H1 (cell line): ENCODE measurements around the gene LAMP5. TPM values are rescaled to one million over a fixed set of nuclear protein-coding genes. Genes with fewer than 3 reads are reported as not detected.

Experiments used
- CTCF ChIA-PET: fragments of 300-600 bp; sonication (Branson Sonifier 250); formaldehyde crosslinking; loops from one replicate; lab custom pipeline; 2021; ENCODE audit not compliant: partially characterized antibody; lab: Charles Lee
- POLR2A ChIA-PET: fragments of 300-600 bp; sonication (Branson Sonifier 250); formaldehyde crosslinking; loops from one replicate; lab custom pipeline; 2021; ENCODE audit warnings: inconsistent platforms; ENCODE audit not compliant: partially characterized antibody; lab: Charles Lee
- DNase-seq, 2 experiments: peaks; one replicate each; pipeline versions ENCODE4 v3.0.0 to v3.0.0-alpha.2; 2010 to 2022; ENCODE audit warnings: low spot score in 2 of 2, low read depth in 1 of 2, mixed read lengths in 1 of 2
- FAIRE-seq: peaks from 2 replicates; lab custom pipeline; 2011; peaks lifted over from hg19 to GRCh38; lab: Jason Lieb, UNC
- H2AFZ ChIP-seq: 2 replicates; pipeline ENCODE4 v1.8.1; 2012; ENCODE audit warnings: low read length, inconsistent platforms
- H2AK5ac ChIP-seq: 2 replicates; pipeline ENCODE4 v1.6.1; 2013; ENCODE audit warnings: low read depth, low read length
- H2BK120ac ChIP-seq: replicated peaks from 2 replicates; pipeline ENCODE3; 2013; ENCODE audit warnings: low read depth, low read length, inconsistent platforms
- H2BK12ac ChIP-seq: 2 replicates; pipeline ENCODE4 v1.6.1; 2013; ENCODE audit warnings: low read depth, low read length
- H2BK15ac ChIP-seq: 2 replicates; pipeline ENCODE4 v1.6.1; 2013; ENCODE audit warnings: low read length
- H2BK20ac ChIP-seq: 2 replicates; pipeline ENCODE4 v1.6.1; 2013; ENCODE audit warnings: low read length
- H2BK5ac ChIP-seq: 2 replicates; pipeline ENCODE4 v1.6.1; 2013; ENCODE audit warnings: low read depth, low read length
- H3K14ac ChIP-seq: 2 replicates; pipeline ENCODE4 v1.6.1; 2013; ENCODE audit warnings: inconsistent platforms; ENCODE audit not compliant: insufficient read length
- H3K18ac ChIP-seq: 2 replicates; pipeline ENCODE4 v1.6.1; 2013; ENCODE audit warnings: low read length; ENCODE audit errors: extremely low read depth
- H3K23ac ChIP-seq: 2 replicates; pipeline ENCODE4 v1.6.1; 2013; ENCODE audit warnings: inconsistent platforms; ENCODE audit not compliant: insufficient read length
- H3K23me2 ChIP-seq: 2 replicates; pipeline ENCODE4 v1.6.1; 2013; ENCODE audit warnings: low read depth, low read length
- H3K27ac ChIP-seq: 2 replicates; pipeline ENCODE4 v1.6.1; 2011; ENCODE audit warnings: low read depth, low read length, inconsistent platforms
- H3K27me3 ChIP-seq, 4 experiments: replicated peaks in 1 of 4; 1 replicate in 1 of 4; 2 replicates in 3 of 4; pipeline versions ENCODE4 v1.6.1 to v1.8.1; 2011 to 2013; ENCODE audit warnings: low read length in 3 of 4, mild to moderate bottlenecking in 3 of 4, inconsistent platforms in 2 of 4, mixed read lengths in 2 of 4, moderate library complexity in 1 of 4; ENCODE audit not compliant: control insufficient read depth in 3 of 4, insufficient read depth in 3 of 4; ENCODE audit errors: extremely low read depth in 1 of 4
- H3K36me3 ChIP-seq, 4 experiments: 2 replicates each; pipeline versions ENCODE4 v1.6.1 to v1.8.1; 2011 to 2013; ENCODE audit warnings: mild to moderate bottlenecking in 4 of 4, low read length in 3 of 4, moderate library complexity in 2 of 4, control low read depth in 1 of 4, inconsistent platforms in 1 of 4; ENCODE audit not compliant: insufficient read depth in 4 of 4, control insufficient read depth in 2 of 4
- H3K4ac ChIP-seq: replicated peaks from 2 replicates; pipeline ENCODE3; 2013; ENCODE audit warnings: low read length, low read depth, mixed read lengths, inconsistent platforms; ENCODE audit not compliant: insufficient read length
- H3K4me1 ChIP-seq, 4 experiments: replicated peaks in 1 of 4; 1 replicate in 1 of 4; 2 replicates in 3 of 4; pipeline versions ENCODE4 v1.6.1 to v1.8.1; 2011 to 2013; ENCODE audit warnings: low read length in 3 of 4, inconsistent platforms in 2 of 4, mixed read lengths in 1 of 4; ENCODE audit not compliant: insufficient read depth in 4 of 4, control insufficient read depth in 3 of 4
- H3K4me2 ChIP-seq, 2 experiments: 2 replicates each; pipeline versions ENCODE4 v1.6.1 to v1.8.1; 2011 to 2013; ENCODE audit warnings: low read depth in 2 of 2, low read length in 2 of 2, control low read depth in 1 of 2, inconsistent platforms in 1 of 2, mild to moderate bottlenecking in 1 of 2; ENCODE audit not compliant: insufficient read depth in 1 of 2
- H3K4me3 ChIP-seq, 4 experiments: fragments of 200-600, 300-600 bp in 1 of 4; sonication (generic), shearing (Covaris generic), sonication (Bioruptor Twin) in 1 of 4; 2 replicates each; pipeline versions ENCODE4 v1.5.1 to v1.8.1; 2011 to 2016; ENCODE audit warnings: low read length in 4 of 4, low read depth in 3 of 4, control low read depth in 2 of 4, inconsistent platforms in 2 of 4, mild to moderate bottlenecking in 2 of 4, mixed read lengths in 1 of 4, moderate library complexity in 1 of 4; ENCODE audit not compliant: insufficient read depth in 2 of 4; ENCODE audit errors: extremely low read depth in 1 of 4
- H3K56ac ChIP-seq: replicated peaks from 2 replicates; pipeline ENCODE3; 2013; ENCODE audit warnings: low read depth, mild to moderate bottlenecking, mixed read lengths, low read length, inconsistent platforms; ENCODE audit not compliant: insufficient read length
- H3K79me1 ChIP-seq: 2 replicates; pipeline ENCODE4 v1.6.1; 2013; ENCODE audit warnings: low read depth, low read length, control low read depth
- H3K79me2 ChIP-seq, 2 experiments: 2 replicates each; pipeline versions ENCODE4 v1.6.1 to v1.8.1; 2012 to 2013; ENCODE audit warnings: low read length in 2 of 2, mild to moderate bottlenecking in 2 of 2, inconsistent platforms in 1 of 2; ENCODE audit not compliant: insufficient read depth in 2 of 2, control insufficient read depth in 1 of 2
- H3K9ac ChIP-seq, 4 experiments: replicated peaks in 1 of 4; 1 replicate in 1 of 4; 2 replicates in 3 of 4; pipeline versions ENCODE4 v1.6.1 to v1.8.1; 2011 to 2013; ENCODE audit warnings: low read depth in 3 of 4, low read length in 3 of 4, control low read depth in 2 of 4, mild to moderate bottlenecking in 2 of 4, moderate library complexity in 2 of 4, inconsistent platforms in 1 of 4; ENCODE audit errors: extremely low read depth in 1 of 4
- H3K9me3 ChIP-seq, 2 experiments: 2 replicates each; pipeline versions ENCODE4 v1.6.1 to v1.8.1; 2012 to 2013; ENCODE audit warnings: mild to moderate bottlenecking in 2 of 2, moderate library complexity in 2 of 2, control low read depth in 1 of 2, inconsistent platforms in 1 of 2, low read depth in 1 of 2, low read length in 1 of 2, mixed read lengths in 1 of 2; ENCODE audit not compliant: insufficient read depth in 2 of 2
- H4K20me1 ChIP-seq, 2 experiments: replicated peaks in 1 of 2; 2 replicates each; pipeline versions ENCODE3 to v1.8.1; 2011 to 2013; ENCODE audit warnings: inconsistent platforms in 2 of 2, low read length in 2 of 2, mild to moderate bottlenecking in 1 of 2; ENCODE audit not compliant: insufficient read depth in 2 of 2, control insufficient read depth in 1 of 2
- H4K5ac ChIP-seq: 2 replicates; pipeline ENCODE4 v1.6.1; 2013; ENCODE audit warnings: low read length, low read depth, mixed read lengths, inconsistent platforms; ENCODE audit not compliant: insufficient read length
- H4K8ac ChIP-seq: 2 replicates; pipeline ENCODE4 v1.8.0; 2013; ENCODE audit warnings: mild to moderate bottlenecking, moderate library complexity, low read length, inconsistent platforms; ENCODE audit not compliant: insufficient read depth; ENCODE audit errors: extremely low read depth
- H4K91ac ChIP-seq: replicated peaks from 2 replicates; pipeline ENCODE3; 2013; ENCODE audit warnings: low read length, mixed read lengths, inconsistent platforms; ENCODE audit not compliant: insufficient read length
- BRCA1 ChIP-seq: IDR thresholded peaks from 2 replicates; pipeline ENCODE4 v1.6.1; 2012; ENCODE audit warnings: low read depth, low read length, improper control_type of control experiment
- CREB1 ChIP-seq: IDR thresholded peaks from 2 replicates; pipeline ENCODE4 v1.6.1; 2012; ENCODE audit warnings: inconsistent platforms
- CTBP2 ChIP-seq: IDR thresholded peaks from 2 replicates; pipeline ENCODE4 v1.7.0; 2011; ENCODE audit warnings: borderline replicate concordance, mild to moderate bottlenecking, moderate library complexity, mixed read lengths, low read length; ENCODE audit not compliant: insufficient read depth, insufficient read length
- CTCF ChIP-seq, 3 experiments: IDR thresholded peaks; 1 replicate in 2 of 3; 2 replicates in 1 of 3; pipeline versions ENCODE4 v1.5.1 to v1.6.1; 2011; ENCODE audit warnings: low read length in 3 of 3, mild to moderate bottlenecking in 3 of 3, inconsistent platforms in 2 of 3, low read depth in 1 of 3, moderate library complexity in 1 of 3; ENCODE audit not compliant: insufficient read depth in 1 of 3; ENCODE audit errors: control extremely low read depth in 1 of 3
- GABPA ChIP-seq: IDR thresholded peaks from 2 replicates; pipeline ENCODE4 v1.6.1; 2011; ENCODE audit warnings: mild to moderate bottlenecking, low read length, moderate library complexity, borderline replicate concordance; ENCODE audit not compliant: insufficient read depth
- JUN ChIP-seq: IDR thresholded peaks from 2 replicates; pipeline ENCODE4 v1.6.1; 2011; ENCODE audit warnings: low read depth, mild to moderate bottlenecking, improper control_type of control experiment, low read length
- RAD21 ChIP-seq, 2 experiments: IDR thresholded peaks in 1 of 2; conservative IDR thresholded peaks in 1 of 2; 2 replicates each; pipeline ENCODE4 v1.6.1; 2011; ENCODE audit warnings: low read depth in 2 of 2, low read length in 2 of 2, improper control_type of control experiment in 1 of 2, inconsistent platforms in 1 of 2, mild to moderate bottlenecking in 1 of 2, moderate library complexity in 1 of 2
- SIX5 ChIP-seq: IDR thresholded peaks from 2 replicates; pipeline ENCODE4 v1.6.1; 2011; ENCODE audit warnings: mild to moderate bottlenecking, low read depth, low read length
- SP4 ChIP-seq: IDR thresholded peaks from 2 replicates; pipeline ENCODE4 v1.6.1; 2012; ENCODE audit warnings: low read length, inconsistent platforms
- TAF1 ChIP-seq: IDR thresholded peaks from 2 replicates; pipeline ENCODE4 v1.6.1; 2011; ENCODE audit warnings: mild to moderate bottlenecking, low read depth, low read length
- WGBS, 2 experiments: shearing (Covaris generic) in 1 of 2; methylation state at CpG; one replicate each; pipeline versions ENCODE4 v1.1.6 to v1.1.7; 2013 to 2015; ENCODE audit warnings: low lambda C conversion rate in 2 of 2, mixed read lengths in 2 of 2, inconsistent platforms in 1 of 2, low coverage in 1 of 2, missing lambda C conversion rate in 1 of 2; ENCODE audit not compliant: insufficient replicate concordance in 2 of 2, insufficient coverage in 1 of 2, insufficient read length in 1 of 2; ENCODE audit errors: extremely low coverage in 1 of 2, missing lambda C conversion rate in 1 of 2; 5-methylcytosine and 5-hydroxymethylcytosine counted together
- polyA plus RNA-seq, 7 experiments: library from polyadenylated mRNA; depleted of rRNA in 3 of 7; stranded (reverse) in 5 of 7; unstranded in 2 of 7; fragments of >200 nt in 5 of 7; fragments of 200-250 nt in 2 of 7; gene quantifications; 1 replicate in 5 of 7; 2 replicates in 1 of 7; 4 replicates in 1 of 7; pipeline versions ENCODE4 v1.2.1 to v1.2.3, GENCODE V29; 2011 to 2013; ENCODE audit warnings: missing spikeins in 2 of 7, mixed read lengths in 2 of 7
- total RNA-seq: library from RNA; stranded (reverse); fragmentation: NEBNext Ultra II Directional; extraction: Animal tissue kit (Norgen Biotek cat#: 25700); gene quantifications from 2 replicates; pipeline ENCODE4 v1.2.1, GENCODE V29; 2021

Gene LAMP5
- total and polyA plus RNA-seq, 2 of the 8 experiments (the other 6 are each of a cell fraction or from before 2014, with no cell fraction given): 0.22 to 1.9 TPM

GRCh38 chr20:9467995-9468394 lies 46.4 kb upstream of the LAMP5 start:
- no peak overlapping the region for H4K91ac ChIP-seq
- no peaks in the 10 kb centered on the region for H3K23me2 ChIP-seq
- no peak overlapping the region for H3K4me3 ChIP-seq
- H3K27ac ChIP-seq: no peak overlapping the region
- no peak overlapping the region for H2BK20ac ChIP-seq
- no peaks in the 10 kb centered on the region for H3K27me3 ChIP-seq
- POLR2A ChIA-PET: no interaction called here
- CTCF ChIA-PET: interaction anchor here (0.5 to 5.9 kb wide), 36 partner anchors 8 to 771 kb away, joined by 3 to 64 read pairs (median 4); partner anchors contain the start of gene LAMP5
- no peak for TF ChIP-seq CREB1
- no peak for TF ChIP-seq BRCA1
- peak; percentile 86 to 88 for TF ChIP-seq RAD21 (IDR thresholded peaks at IDR 0.05 in 1 of 2, conservative IDR thresholded peaks at IDR 0.05 in 1 of 2; ENCODE audit: low read depth in 2 of 2, low read length in 2 of 2)
- no peak for TF ChIP-seq SIX5
- TF ChIP-seq JUN: no peak
- TF ChIP-seq TAF1: no peak
- no peak for TF ChIP-seq GABPA
- TF ChIP-seq SP4: no peak
- no peak for TF ChIP-seq CTBP2
- TF ChIP-seq CTCF (IDR thresholded peaks at IDR 0.05; ENCODE audit: control extremely low read depth in 1 of 3, insufficient read depth in 1 of 3, low read depth in 1 of 3, low read length in 3 of 3): peak; percentile 78 to 83 (median 80)
- TF ChIP-seq, all 59 proteins: peak for 2
- no peak overlapping the region for H2BK12ac ChIP-seq
- H3K56ac ChIP-seq: no peak overlapping the region
- no peaks in the 10 kb centered on the region for H4K20me1 ChIP-seq
- H3K36me3 ChIP-seq: no peaks in the 10 kb centered on the region
- no peak overlapping the region for H4K8ac ChIP-seq
- H3K9ac ChIP-seq: no peak overlapping the region
- no peak overlapping the region for H2AK5ac ChIP-seq
- H3K23ac ChIP-seq: no peak overlapping the region
- no peaks in the 10 kb centered on the region for H3K9me3 ChIP-seq
- no peak overlapping the region for H2AFZ ChIP-seq
- no peak overlapping the region for H2BK15ac ChIP-seq
- 54% methylated on average over 3 of the region's 3 CpGs; no CpG with 5 or more reads in 1 of the 2 experiments for WGBS, 2 experiments
- H3K4me2 ChIP-seq: no peak overlapping the region
- FAIRE-seq (peak; percentile 19), DNase-seq (no peak)
- H3K79me2 ChIP-seq: no peaks in the 10 kb centered on the region
- no peak overlapping the region for H2BK120ac ChIP-seq
- H3K4me1 ChIP-seq: no peaks in the 10 kb centered on the region
- H4K5ac ChIP-seq: no peak overlapping the region
- H3K79me1 ChIP-seq: no peaks in the 10 kb centered on the region
- H2BK5ac ChIP-seq: no peak overlapping the region
- H3K18ac ChIP-seq: no peak overlapping the region
- H3K14ac ChIP-seq: no peak overlapping the region
- no peak overlapping the region for H3K4ac ChIP-seq
